HCT116 (cell line): ENCODE data around the gene FAM111A.

ENCODE experiments used
- ELF1 ChIP-seq: IDR thresholded peaks from 2 replicates; pipeline ENCODE4 v1.6.1; 2012; ENCODE audit warnings: low read depth, borderline replicate concordance
- EZH2 ChIP-seq: fragments of 200-600 bp; sonication (generic); IDR thresholded peaks from 2 replicates; pipeline ENCODE4 v1.6.1; 2017; ENCODE audit warnings: antibody characterized with exemption, mixed run types
- POLR2A ChIP-seq: IDR thresholded peaks from 2 replicates; pipeline ENCODE4 v1.7.0; 2011; ENCODE audit warnings: borderline replicate concordance; ENCODE audit not compliant: insufficient read depth, insufficient read length; ENCODE audit errors: extremely low read depth
- POLR2AphosphoS5 ChIP-seq: IDR thresholded peaks from 2 replicates; pipeline ENCODE4 v1.6.1; 2011; ENCODE audit warnings: mild to moderate bottlenecking, low read depth, low read length, moderate library complexity
- RAD21 ChIP-seq: IDR thresholded peaks from 2 replicates; pipeline ENCODE4 v1.6.1; 2012; ENCODE audit warnings: low read depth, mild to moderate bottlenecking
- SIN3A ChIP-seq: IDR thresholded peaks from 2 replicates; pipeline ENCODE4 v1.6.1; 2012; ENCODE audit warnings: low read depth
- SRF ChIP-seq: IDR thresholded peaks from 2 replicates; pipeline ENCODE4 v1.6.1; 2012; ENCODE audit warnings: low read depth
- ZNF274 ChIP-seq: fragments of 200-500 bp; sonication (Bioruptor generic); IDR thresholded peaks from 2 replicates; pipeline ENCODE4 v1.6.1; 2014; ENCODE audit warnings: mild to moderate bottlenecking, low read depth, low read length, inconsistent platforms
- TF ChIP-seq, protein P1 (sequence below): IDR thresholded peaks from 2 replicates; pipeline ENCODE4 v1.6.1; 2012
- TF ChIP-seq, protein P2 (sequence below), 3 experiments: fragments of 200-600 bp in 1 of 3; sonication (generic) in 1 of 3; IDR thresholded peaks in 2 of 3; conservative IDR thresholded peaks in 1 of 3; 2 replicates each; pipeline ENCODE4 v1.5.1; 2012 to 2017; ENCODE audit warnings: low read depth in 2 of 3, low read length in 2 of 3, antibody characterized with exemption in 1 of 3, borderline replicate concordance in 1 of 3, control low read depth in 1 of 3, mild to moderate bottlenecking in 1 of 3, mixed read lengths in 1 of 3, mixed run types in 1 of 3, moderate library complexity in 1 of 3; ENCODE audit not compliant: insufficient read depth in 1 of 3

DNA sequence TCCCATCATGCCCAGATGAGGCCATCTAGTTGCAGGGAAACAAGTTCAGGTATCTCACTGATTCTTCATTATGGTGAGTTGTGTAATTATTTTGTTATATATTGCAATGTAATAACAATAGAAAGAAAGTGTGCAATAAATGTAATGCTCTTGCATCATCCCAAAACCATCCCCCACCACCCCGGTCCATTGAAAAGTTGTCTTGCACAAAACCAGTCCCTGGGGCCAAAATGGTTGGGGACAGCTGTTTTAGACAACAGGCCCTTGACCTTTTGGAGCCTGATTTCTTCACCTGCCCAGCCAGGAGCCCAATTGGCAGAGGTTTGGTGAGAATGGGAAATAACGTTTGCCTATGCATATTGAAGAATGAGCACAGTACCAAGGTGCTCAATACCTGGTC, 54.1 kb downstream of the FAM111A start:
- no peak for TF ChIP-seq ZNF274
- no peak for TF ChIP-seq POLR2A
- no peak for TF ChIP-seq SRF
- no peak for TF ChIP-seq EZH2
- TF ChIP-seq, protein P1, sequence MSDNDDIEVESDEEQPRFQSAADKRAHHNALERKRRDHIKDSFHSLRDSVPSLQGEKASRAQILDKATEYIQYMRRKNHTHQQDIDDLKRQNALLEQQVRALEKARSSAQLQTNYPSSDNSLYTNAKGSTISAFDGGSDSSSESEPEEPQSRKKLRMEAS = no peak
- TF ChIP-seq POLR2AphosphoS5 = no peak
- TF ChIP-seq, protein P2, sequence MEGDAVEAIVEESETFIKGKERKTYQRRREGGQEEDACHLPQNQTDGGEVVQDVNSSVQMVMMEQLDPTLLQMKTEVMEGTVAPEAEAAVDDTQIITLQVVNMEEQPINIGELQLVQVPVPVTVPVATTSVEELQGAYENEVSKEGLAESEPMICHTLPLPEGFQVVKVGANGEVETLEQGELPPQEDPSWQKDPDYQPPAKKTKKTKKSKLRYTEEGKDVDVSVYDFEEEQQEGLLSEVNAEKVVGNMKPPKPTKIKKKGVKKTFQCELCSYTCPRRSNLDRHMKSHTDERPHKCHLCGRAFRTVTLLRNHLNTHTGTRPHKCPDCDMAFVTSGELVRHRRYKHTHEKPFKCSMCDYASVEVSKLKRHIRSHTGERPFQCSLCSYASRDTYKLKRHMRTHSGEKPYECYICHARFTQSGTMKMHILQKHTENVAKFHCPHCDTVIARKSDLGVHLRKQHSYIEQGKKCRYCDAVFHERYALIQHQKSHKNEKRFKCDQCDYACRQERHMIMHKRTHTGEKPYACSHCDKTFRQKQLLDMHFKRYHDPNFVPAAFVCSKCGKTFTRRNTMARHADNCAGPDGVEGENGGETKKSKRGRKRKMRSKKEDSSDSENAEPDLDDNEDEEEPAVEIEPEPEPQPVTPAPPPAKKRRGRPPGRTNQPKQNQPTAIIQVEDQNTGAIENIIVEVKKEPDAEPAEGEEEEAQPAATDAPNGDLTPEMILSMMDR (IDR thresholded peaks at IDR 0.05 in 2 of 3, conservative IDR thresholded peaks at IDR 0.05 in 1 of 3; ENCODE audit: borderline replicate concordance in 1 of 3, insufficient read depth in 1 of 3, low read depth in 2 of 3, low read length in 2 of 3) = no peak
- TF ChIP-seq RAD21 = no peak
- no peak for TF ChIP-seq SIN3A
- TF ChIP-seq ELF1 = no peak
